Transverse colon (tissue), 4 donors: Measurements from ENCODE around the gene SPA17.

Experiments used
- EP300 ChIP-seq: sonication (generic); formaldehyde crosslinking; IDR thresholded peaks from one replicate; pipeline ENCODE4 v1.6.1; 2017; ENCODE audit warnings: antibody characterized with exemption, low read depth
- POLR2A ChIP-seq: fragments of 450-650 bp; IDR thresholded peaks from one replicate; pipeline ENCODE4 v1.6.1; 2016; ENCODE audit warnings: antibody characterized with exemption, mild to moderate bottlenecking, moderate library complexity
- POLR2AphosphoS5 ChIP-seq, 3 donors: sonication (generic); formaldehyde crosslinking; IDR thresholded peaks; one replicate each; pipeline ENCODE4 v1.6.1; 2016; ENCODE audit warnings: antibody characterized with exemption in 3 of 3
- TF ChIP-seq, protein P1 (sequence below), 5 experiments: fragments of 200-600 bp in 3 of 5; fragments of 450-650 bp in 2 of 5; sonication (generic) in 3 of 5; IDR thresholded peaks; 1 replicate in 2 of 5; 2 replicates in 3 of 5; pipeline ENCODE4 v1.5.1; 2016 to 2017; ENCODE audit warnings: antibody characterized with exemption in 5 of 5, inconsistent platforms in 3 of 5, mild to moderate bottlenecking in 2 of 5, moderate library complexity in 1 of 5

DNA sequence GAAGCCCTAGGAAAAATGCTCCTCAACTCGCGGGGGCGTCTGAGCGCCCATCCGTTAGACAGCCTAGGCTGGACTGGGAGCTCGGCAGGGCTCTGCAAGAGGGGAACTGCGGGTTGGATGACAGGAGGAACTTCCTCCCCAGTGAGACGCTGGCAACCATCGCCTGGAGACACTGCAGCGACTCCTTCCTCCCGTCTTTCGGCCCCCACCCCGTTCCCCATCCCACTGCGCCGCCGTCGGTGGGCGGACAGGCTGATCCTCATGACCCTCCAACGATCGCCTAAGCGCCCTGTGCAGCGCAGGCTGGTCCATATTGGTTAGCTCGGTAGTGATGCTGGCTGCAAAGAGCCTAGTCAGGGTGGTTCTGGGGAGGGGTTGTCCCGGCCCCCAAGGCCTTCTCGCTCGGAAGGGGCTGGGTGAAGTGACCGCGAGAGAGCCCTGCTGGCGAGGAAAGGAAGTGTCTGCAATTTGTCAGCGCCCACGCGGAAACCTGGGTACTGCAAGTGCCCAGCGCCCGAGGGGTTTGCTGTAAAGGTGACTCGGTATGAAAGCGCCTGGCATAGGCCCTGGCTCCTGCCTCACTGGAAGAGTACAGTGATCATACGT lies 66.7 kb downstream of the SPA17 start:
- TF ChIP-seq, protein P1, sequence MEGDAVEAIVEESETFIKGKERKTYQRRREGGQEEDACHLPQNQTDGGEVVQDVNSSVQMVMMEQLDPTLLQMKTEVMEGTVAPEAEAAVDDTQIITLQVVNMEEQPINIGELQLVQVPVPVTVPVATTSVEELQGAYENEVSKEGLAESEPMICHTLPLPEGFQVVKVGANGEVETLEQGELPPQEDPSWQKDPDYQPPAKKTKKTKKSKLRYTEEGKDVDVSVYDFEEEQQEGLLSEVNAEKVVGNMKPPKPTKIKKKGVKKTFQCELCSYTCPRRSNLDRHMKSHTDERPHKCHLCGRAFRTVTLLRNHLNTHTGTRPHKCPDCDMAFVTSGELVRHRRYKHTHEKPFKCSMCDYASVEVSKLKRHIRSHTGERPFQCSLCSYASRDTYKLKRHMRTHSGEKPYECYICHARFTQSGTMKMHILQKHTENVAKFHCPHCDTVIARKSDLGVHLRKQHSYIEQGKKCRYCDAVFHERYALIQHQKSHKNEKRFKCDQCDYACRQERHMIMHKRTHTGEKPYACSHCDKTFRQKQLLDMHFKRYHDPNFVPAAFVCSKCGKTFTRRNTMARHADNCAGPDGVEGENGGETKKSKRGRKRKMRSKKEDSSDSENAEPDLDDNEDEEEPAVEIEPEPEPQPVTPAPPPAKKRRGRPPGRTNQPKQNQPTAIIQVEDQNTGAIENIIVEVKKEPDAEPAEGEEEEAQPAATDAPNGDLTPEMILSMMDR (IDR thresholded peaks at IDR 0.05): peak; percentile 42 to 51 (median 46)
- TF ChIP-seq POLR2AphosphoS5 (IDR thresholded peaks at IDR 0.05): no peak
- no peak for TF ChIP-seq POLR2A
- no peak for TF ChIP-seq EP300
